ENCODE data around the gene STC2.

DNA sequence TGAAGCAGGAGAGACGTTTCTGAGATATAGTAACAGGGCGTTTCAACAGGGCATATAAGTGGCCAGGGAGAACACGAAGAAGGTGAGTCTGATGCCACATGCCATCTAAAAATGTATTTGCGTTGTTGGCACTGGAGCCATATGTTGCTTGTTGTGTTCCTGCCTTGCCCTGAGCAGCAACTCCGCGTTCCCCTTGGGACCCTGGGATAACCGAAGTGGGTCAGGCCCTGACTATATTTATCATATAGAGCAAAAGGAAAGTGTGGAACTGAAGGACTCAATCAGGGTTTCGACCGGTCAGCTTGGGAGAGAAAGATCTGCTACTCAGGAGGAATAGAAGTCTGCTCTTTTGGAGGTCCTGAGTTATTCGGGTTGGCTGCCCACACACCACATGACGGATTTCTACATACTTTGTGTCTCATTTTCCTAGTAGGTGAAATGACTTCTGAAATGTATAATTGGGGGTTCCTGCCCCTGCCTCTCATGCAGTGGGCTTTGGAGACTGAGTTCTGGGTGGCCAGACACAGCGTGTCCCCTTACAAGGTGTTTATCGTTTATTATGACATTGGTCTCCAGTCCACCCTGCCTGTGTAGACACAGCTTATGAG, 3.0 kb downstream of the STC2 start:
- TF ChIP-seq, protein P1, sequence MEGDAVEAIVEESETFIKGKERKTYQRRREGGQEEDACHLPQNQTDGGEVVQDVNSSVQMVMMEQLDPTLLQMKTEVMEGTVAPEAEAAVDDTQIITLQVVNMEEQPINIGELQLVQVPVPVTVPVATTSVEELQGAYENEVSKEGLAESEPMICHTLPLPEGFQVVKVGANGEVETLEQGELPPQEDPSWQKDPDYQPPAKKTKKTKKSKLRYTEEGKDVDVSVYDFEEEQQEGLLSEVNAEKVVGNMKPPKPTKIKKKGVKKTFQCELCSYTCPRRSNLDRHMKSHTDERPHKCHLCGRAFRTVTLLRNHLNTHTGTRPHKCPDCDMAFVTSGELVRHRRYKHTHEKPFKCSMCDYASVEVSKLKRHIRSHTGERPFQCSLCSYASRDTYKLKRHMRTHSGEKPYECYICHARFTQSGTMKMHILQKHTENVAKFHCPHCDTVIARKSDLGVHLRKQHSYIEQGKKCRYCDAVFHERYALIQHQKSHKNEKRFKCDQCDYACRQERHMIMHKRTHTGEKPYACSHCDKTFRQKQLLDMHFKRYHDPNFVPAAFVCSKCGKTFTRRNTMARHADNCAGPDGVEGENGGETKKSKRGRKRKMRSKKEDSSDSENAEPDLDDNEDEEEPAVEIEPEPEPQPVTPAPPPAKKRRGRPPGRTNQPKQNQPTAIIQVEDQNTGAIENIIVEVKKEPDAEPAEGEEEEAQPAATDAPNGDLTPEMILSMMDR (conservative IDR thresholded peaks at IDR 0.05; ENCODE audit: low read depth, low read length): no peak
- TF ChIP-seq EZH2 (IDR thresholded peaks at IDR 0.05; ENCODE audit: low read length, unreplicated experiment) (no peak), EZH2phosphoT487 (IDR thresholded peaks at IDR 0.05; ENCODE audit: borderline replicate concordance, low read length) (no peak)

All from PC-3 (cell line).